Nucleus accumbens (tissue), 56 donors: ENCODE measurements around the gene ZNF841.
"Not testable (repeated sequence)": the region's sequence is repeated elsewhere in the genome, so short reads cannot be mapped to it uniquely, and the experiment has no call there.

ENCODE experiments used
- DNase-seq, 56 donors: peaks; one replicate each; lab custom pipeline; 2025; lab: John Stamatoyannopoulos, UW

ZNF841 gene

DNA sequence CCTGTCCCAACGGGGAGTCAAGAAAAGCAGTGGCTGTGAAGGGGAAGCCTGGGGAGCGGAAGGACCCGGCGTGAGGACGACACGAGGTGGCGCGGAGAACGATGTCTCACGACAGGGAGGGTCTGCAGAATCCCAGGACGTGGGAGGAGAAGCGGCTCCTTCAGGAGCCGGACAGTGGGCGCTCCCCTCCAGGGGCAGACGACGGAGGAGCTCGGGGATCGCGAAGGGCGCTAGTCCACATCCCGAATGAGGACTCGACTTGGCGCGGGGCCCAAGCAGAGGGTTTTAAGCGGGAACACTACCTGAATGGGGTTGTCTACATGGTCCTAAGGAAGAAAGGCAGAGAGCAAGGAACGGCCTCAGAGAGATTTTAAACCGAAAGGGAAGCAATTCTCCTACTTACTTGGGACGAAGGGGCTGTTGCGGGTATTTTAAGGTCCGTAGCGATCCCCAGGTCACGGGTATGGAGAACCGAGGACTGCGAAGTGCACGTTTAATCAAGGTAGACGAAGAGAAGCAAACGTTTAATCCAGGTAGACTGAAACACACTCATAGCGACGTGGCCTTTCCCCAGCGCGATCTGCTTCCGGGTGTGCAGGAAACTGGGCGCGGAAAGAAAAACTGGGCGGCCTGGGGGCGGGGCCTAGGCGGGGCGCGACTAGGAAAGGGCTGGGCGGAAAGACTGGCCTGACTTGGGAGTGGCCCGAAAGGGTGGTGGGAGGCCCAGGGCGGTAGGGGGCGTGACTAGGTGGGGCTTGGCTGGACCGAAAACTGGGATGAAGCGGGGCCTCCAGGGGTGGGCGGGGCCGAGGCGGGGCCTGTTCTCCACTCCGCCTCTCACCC, at the start of gene ZNF841:
Gene ZNF841, minus strand, starts transcription at position 594 of the 843 bp plus-strand sequence. CDS start 10,964 bp downstream, outside the sequence.
- DNase-seq: peak; percentile 32 to 98 (median 90)

GRCh38 chr19:52142001-52142595, 46.5 kb upstream of the ZNF841 start:
- DNase-seq: no peak

DNA sequence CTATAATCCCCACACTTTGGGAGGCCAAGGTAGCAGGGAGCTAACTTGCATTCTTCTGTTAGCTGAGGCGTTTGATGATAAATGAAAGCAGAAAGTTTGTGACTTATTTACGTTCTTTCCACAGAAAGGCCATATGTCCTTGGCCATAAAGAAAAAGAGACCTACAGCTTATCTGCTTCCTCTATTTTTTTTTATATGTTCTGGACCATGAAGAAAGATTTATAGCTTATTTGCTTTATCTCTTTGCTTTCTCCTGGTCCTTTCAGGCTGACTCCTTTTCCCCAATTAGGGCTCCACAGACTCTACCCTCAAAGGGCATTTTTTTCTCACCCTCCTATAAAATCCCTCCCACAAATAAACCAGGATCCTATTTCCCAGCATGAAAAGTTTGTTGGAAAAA, 45.6 kb upstream of the ZNF841 start:
- DNase-seq: no peak

DNA sequence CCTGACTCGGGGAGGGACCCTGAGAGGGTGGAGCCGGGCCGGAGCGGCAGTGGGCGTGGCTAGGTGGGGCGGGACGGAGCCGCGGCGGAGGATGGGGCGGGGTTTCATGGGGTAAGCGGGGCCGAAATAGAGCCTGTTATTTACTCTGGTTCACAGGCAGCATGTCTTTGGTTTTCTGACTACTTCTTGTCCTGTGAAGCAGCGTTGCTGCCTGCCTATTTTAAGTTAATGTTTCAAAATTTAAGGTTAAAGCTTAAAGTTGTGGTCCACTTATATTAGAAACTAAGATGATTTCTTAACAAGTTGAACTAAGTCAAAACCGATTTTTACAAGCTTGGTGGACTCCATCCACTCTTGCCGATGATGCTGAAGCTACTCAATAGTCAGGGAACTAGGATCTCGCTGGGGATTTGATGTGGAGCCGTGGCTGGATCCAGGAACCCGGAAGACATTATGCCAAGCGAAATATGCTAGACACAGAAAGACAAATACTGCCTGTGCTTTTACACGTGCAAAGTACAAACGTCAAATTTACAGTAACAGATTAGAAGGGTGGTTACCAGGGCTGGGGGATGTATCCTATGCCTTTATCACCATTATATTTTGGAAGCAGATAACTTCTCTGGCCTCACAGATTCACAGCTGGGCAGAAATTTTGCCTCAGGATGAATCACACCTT, 44.6 kb upstream of the ZNF841 start:
- DNase-seq: peak in 8 of 56 donors; percentile 9 to 97 (median 50)

DNA sequence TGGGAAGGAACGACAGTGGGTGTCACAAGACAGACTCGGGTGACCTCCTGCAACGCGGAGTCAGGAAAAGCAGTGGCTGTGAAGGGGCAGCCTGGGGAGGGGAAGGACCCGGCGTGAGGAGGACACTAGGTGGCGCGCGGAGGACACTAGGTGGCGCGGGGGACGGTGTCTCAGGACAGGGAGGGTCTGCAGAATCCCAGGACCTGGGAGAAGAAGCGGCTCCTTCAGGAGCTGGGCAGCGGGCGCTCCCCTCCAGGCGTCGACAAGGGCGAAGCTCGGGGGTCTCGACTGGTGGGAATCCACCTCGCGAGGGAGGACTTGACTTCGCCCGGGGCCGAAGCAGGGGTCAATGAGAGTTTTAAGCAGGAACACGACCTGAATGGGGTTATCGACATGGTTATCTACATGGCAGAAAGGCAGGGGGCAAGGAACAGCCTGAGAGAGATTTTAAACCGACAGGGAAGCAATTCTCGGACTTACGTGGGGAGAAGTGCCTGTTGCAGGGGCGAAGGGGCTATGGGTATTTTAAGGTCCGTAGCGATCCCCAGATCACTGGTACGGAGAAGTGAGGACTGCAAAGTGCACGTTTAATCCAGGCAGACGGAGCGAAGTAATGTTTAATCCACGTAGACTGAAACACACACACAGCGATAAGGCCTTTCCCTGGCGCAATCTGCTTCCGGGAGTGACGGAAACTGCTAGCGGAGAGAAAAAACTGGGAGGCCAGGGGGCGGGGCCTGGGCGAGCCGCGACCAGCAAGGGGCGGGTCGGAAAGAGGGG, 43.9 kb upstream of the ZNF841 start, which contains the start of gene ZNF616:
Gene ZNF616, minus strand, starts transcription at position 687 of the 780 bp plus-strand sequence. CDS start 9,426 bp downstream, outside the sequence.
- peak in 55 of 56 donors; percentile 49 to 98 (median 93) for DNase-seq

GRCh38 chr19:52138983-52139251, 43.4 kb upstream of the ZNF841 start:
- DNase-seq: peak in 1 of 56 donors; percentile 18

DNA sequence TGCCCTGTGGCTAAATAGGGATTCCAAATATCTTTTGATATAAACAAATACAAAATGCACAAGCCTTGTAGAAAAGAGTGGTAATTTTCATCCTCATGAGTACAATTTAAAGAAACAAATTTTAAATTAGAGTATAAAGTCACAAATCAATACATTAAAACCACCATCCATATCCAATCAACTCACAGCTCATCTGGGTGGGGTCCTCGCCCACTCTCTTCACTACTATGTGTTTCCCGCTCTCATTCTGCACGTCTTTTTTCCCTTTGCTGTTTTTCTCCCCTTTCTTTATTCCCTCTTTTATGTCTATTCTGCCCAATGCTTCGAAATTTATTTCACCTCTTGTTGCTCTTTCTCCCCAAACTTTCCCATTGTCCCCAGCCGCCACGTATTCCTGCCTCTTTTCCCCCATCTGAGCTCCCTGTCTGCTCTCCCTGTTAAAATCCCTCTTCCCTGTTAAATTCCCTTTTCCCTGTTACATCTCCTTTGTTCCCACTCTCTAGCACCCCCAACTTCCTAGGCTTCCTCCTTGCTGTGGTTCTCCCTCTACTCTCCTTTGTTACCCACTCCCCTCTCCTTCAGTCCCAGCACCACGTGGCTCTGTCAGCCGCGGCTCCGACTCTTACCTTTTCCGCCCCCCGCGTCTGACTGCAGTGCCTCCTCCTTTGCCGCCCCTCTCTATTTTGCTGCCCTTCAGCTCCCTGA, 42.9 kb upstream of the ZNF841 start:
- DNase-seq: peak in 29 of 56 donors; percentile 0 to 36 (median 10)

DNA sequence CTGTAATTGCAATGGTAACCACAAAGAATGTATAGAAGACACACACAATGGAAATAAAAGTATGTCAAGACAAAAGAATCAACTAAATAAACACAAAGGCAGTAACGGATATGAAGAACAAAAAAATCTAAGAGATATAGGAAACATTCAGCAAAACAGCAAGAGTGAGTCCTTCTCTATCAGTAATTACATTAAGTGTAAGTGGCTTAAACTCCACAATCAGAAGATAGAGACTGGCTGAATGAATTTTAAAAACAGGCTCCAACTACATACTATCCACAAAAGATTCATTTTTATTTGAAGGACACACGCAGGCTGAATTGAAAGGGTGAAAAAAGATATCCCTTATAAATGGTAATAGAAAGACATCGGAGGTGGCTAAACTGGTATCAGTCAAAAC, 24.7 kb upstream of the ZNF841 start:
- no peak for DNase-seq

GRCh38 chr19:52115526-52116053, 20.0 kb upstream of the ZNF841 start:
- DNase-seq: no peak

DNA sequence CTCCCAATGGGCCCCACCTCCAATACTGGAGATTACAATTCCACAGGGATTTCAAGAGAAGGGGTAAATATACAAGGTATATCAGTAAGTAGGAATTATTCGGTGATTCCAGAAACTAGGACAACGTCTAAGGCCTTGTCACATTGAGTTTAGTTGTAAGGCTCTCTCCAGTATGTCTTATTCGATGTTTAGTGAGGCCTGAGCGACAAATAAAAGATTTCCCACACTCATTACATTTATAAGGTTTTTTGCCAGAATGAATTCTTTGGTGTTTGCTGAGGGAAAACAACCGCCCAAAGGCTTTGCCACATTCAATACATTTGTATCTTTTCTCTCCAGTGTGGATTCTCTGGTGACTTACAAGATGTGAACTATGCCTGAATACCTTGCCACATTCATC, 19.1 kb upstream of the ZNF841 start:
- DNase-seq: no peak

GRCh38 chr19:52112624-52113023, 17.1 kb upstream of the ZNF841 start:
- no peak for DNase-seq

DNA sequence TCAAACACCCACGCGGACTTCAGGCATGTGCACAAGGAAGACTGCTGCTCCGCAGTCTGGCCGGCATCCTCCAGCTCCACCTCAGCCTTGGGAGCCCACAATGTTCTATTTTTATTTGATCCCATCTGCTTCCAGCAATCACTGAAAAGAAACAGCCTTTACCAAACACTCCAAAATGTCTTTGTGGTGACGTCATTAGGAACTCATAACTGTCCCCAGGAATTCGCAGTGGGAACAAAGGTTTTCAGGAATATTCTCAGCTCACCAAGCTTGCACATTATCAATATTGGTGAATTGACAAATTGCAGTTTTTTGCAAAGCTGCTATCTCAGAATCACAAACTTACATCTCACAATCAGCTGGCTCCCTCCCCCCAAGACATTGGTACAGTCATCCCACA, 15.2 kb upstream of the ZNF841 start:
- no peak for DNase-seq

DNA sequence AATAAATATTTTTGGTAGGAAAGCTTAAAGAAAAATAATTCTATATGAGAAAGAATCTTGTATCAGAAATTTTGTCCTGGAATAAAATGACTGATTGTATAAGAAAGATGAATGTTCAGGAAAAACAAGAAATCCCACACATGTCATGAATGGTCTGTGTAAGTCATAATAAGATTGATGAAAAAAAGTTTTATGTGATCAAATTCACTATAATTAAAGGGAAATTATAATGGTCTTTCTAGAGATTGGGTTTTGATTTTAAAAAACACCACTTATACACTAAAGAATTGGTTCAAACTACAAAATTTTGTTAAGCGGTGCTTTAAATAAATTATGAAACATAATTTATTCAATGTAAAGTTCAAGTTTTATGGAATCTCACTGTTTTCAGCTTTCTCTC, 7.2 kb upstream of the ZNF841 start:
- no peak for DNase-seq

DNA sequence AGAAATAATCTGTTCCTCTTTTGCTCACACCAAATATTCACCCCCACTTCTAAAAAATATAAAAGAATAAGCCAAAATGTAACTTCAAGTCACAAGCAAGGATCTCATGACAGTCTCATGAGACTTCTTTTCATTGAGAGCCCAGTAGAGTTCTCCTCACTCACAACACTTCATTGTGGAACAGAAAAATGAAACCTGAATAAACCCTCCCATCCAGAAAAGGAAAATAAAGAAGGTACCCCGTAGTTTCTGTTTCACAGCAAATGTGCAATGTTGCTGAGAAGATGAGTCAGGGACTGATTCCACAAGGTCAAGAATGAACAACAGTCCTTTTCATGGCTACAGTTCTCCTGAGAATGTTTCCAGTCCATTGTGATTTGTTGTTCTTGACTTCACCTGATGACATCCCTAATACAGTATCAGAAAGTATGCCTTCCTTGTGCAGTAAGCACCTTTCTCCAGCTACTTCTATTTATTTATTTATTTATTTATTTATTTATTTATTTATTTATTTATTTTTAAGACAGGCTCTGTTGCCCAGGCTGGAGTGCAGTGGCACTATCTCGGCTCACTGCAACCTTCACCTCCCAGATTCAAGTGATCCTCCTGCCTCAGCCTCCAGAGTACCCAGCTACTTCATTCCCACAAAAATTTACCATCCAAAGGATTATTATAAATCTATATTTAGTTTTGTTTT, 6.4 kb upstream of the ZNF841 start:
- DNase-seq: no peak

DNA sequence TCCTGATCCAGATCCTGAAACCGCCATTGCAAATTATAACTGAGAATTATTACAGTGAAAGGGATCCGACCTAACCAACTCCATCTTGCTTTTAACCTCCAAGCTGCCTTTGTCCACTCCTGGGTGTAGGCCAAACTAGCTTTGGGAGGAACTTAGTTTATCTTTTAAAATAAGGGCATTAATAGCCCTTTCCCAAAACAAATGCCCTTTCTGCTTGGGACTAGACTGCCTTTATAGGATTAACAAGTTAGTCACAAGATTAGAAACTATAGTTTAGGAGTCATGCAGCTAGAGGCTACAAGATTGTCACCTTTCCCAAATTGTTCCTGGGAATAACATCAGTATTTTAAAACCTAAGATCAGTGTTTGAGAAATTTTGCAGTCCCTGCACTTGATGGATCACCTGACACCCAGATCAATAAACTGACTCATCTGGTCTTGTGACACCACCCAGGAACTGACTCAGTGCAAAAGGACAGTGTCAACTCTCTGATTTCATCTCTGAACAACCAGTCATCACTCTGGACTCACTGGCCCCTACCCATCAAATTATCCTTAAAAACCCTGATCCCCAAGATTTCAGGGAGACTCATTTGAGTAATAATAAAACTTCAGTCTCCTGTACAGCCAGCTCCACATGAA, 4.1 kb upstream of the ZNF841 start:
- no peak for DNase-seq

- not testable (repeated sequence) for DNase-seq
Observed at GRCh38 chr19:52096416-52096815, 851 bp upstream of the ZNF841 start.

DNA sequence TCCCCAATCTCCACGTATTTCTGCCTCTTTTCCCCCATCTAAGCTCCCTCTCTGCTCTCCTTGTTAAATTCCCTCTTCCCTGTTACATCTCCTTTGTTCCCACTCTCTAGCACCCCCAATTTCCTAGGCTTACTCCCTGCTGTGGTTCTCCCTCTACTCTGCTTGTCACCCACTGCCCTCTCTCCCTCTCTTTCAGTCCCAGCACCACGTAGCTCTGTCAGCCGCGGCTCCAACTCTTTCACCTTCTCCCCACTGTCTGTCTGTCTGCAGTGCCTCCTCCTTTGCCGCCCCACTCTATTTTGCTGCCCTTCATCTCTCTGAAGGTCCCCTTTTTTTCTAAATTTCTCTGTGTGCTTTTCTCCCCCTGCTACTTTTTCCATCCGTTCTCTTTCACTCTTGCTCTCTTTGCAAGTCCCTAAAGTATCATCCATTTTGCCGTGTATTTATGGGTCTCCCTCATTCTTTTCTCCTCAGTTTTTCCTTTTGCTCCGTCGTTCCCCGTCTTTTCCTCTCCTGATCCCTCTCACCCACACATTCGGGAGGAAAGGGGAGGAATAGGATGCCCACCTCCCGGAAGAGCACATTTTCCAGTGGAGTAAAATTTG, 937 bp downstream of the ZNF841 start:
- no peak for DNase-seq

DNA sequence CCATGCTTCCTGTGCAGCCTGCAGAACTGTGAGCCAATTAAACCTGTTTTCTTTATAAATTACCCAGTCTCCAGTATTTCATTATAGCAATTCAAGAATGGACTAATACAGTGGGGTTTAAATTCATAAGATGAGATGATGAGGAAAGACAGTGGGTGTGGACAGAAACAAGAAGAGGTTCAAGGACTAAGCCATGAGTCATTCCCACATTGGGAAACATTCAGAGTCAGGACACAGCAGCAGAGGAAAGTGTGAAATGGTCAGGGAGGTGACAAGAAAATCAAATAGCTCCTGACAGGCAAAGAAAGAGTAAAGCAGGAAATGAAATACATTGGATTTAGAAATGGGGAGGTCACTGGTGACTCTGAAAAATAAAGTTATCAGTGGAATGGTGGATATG, 9.1 kb downstream of the ZNF841 start:
- no peak for DNase-seq
